ENCODE data around the gene TUSC2. TPM values are rescaled to one million over a fixed set of nuclear protein-coding genes. Genes with fewer than 3 reads are reported as not detected.

TUSC2 gene
- total RNA-seq, 1 donor from 2014 or later: 41.4 TPM

DNA sequence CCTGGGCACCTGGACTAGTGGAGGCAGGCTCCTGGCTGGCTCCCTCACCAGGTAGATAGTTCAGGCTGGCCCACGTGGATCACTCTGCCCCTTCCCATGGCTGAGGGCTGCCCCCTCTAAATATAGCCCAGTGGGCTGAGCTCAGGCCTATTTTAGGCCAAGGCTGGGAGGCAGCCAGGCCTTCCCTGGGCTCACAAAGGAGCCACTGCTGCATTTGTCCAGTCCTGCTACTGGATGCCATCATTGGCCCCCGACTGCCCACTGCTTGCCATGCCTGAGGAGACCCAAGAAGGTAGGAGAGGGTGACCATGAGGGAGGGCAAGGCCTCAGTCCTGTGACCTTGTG lies 49.2 kb downstream of the TUSC2 start, which contains the start of gene LSMEM2:
Gene LSMEM2 (plus strand): TSS at position 208 of the 345 bp plus-strand sequence. CDS start 27 bp downstream, at position 235.
- no peaks in the 10 kb centered on the region for H3K79me2 ChIP-seq (ENCODE audit: insufficient read depth, low read length)
- no peak within 1 kb of the TSS for H3K9ac ChIP-seq (ENCODE audit: low read length)
- H3K9me3 ChIP-seq (ENCODE audit: insufficient read depth, low read depth, low read length): no peaks in the 10 kb centered on the region
- H3K4me1 ChIP-seq (ENCODE audit: insufficient read depth, low read length): no peaks in the 10 kb centered on the region
- H4K20me1 ChIP-seq (ENCODE audit: insufficient read depth, low read length): peaks cover 3% of the 10 kb centered on the region
- Mint-ChIP-seq H3K9me3 (ENCODE audit: unreplicated experiment) (no peaks in the 10 kb centered on the region), H3K27me3 (ENCODE audit: low read depth, unreplicated experiment) (peaks cover 19% of the 10 kb centered on the region), H3K4me3 (ENCODE audit: unreplicated experiment) (no peak within 1 kb of the TSS), H3K36me3 (ENCODE audit: low read depth, unreplicated experiment) (peaks cover 6% of the 10 kb centered on the region), H3K27ac (ENCODE audit: unreplicated experiment) (no peak within 1 kb of the TSS), H3K4me1 (ENCODE audit: low read depth, unreplicated experiment) (peaks cover 2% of the 10 kb centered on the region)
- DNase-seq (ENCODE audit: low read depth): no peak
- TF ChIP-seq EZH2 (IDR thresholded peaks at IDR 0.05; ENCODE audit: insufficient read depth, low read length): no peak
- TF ChIP-seq, protein P1, sequence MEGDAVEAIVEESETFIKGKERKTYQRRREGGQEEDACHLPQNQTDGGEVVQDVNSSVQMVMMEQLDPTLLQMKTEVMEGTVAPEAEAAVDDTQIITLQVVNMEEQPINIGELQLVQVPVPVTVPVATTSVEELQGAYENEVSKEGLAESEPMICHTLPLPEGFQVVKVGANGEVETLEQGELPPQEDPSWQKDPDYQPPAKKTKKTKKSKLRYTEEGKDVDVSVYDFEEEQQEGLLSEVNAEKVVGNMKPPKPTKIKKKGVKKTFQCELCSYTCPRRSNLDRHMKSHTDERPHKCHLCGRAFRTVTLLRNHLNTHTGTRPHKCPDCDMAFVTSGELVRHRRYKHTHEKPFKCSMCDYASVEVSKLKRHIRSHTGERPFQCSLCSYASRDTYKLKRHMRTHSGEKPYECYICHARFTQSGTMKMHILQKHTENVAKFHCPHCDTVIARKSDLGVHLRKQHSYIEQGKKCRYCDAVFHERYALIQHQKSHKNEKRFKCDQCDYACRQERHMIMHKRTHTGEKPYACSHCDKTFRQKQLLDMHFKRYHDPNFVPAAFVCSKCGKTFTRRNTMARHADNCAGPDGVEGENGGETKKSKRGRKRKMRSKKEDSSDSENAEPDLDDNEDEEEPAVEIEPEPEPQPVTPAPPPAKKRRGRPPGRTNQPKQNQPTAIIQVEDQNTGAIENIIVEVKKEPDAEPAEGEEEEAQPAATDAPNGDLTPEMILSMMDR (IDR thresholded peaks at IDR 0.05; ENCODE audit: insufficient read depth, low read depth, low read length): no peak
- no peak within 1 kb of the TSS for H2AFZ ChIP-seq (ENCODE audit: low read depth, low read length)
- H3K4me2 ChIP-seq (ENCODE audit: low read length): no peak within 1 kb of the TSS
- peaks cover 19% of the 10 kb centered on the region for H3K27me3 ChIP-seq (ENCODE audit: insufficient read depth, low read length)
- no peaks in the 10 kb centered on the region for H3K36me3 ChIP-seq (ENCODE audit: insufficient read depth, low read length)
- no peak for FAIRE-seq
- H3K27ac ChIP-seq (ENCODE audit: low read depth, low read length): no peak within 1 kb of the TSS
- no peak within 1 kb of the TSS for H3K4me3 ChIP-seq (ENCODE audit: insufficient read depth, low read depth, low read length)

DNA sequence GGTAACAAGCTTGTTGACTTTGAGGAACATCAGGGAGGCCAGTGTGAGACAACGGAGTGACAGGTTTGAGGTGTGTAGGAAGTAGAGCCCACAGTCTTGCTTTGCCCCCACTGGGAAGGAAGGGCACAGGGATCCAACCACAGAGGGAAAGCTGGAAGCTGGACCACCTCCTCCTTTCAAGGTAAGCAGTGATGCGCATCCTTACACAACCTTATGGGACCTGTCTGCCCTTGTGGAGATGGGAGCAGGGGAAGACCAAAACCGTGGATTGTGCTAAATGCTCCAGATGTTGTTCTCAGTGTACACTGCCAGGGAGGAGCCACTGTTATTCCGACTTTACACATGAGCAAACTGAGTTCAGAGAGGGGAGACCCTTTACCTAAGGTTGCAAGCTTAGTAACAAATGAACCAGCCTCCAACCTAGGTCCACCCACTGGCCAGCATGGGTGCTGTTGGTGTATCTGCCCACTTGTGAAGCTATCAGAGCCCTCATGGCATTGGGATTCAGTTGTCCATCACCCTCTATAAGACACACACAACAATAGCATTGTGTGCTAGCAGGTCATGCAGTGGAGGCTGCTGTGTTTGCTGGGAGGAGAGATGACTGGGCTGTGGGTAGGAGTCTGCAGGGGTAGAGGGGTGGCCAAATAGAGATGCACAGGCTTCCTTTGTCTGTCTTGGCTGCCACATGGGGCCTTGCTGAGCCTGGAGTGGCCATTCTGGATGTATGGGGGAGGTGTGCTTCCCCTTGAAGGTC lies 49.7 kb downstream of the TUSC2 start:
- Histone ChIP-seq H3K4me2 (ENCODE audit: low read length) (no peak overlapping the region), H3K4me1 (ENCODE audit: insufficient read depth, low read length) (no peaks in the 10 kb centered on the region), H3K9me3 (ENCODE audit: insufficient read depth, low read depth, low read length) (no peaks in the 10 kb centered on the region), H3K9ac (ENCODE audit: low read length) (no peak overlapping the region), H3K27ac (ENCODE audit: low read depth, low read length) (no peak overlapping the region), H2AFZ (ENCODE audit: low read depth, low read length) (no peak overlapping the region), H3K27me3 (ENCODE audit: insufficient read depth, low read length) (peaks cover 25% of the 10 kb centered on the region), H3K79me2 (ENCODE audit: insufficient read depth, low read length) (no peaks in the 10 kb centered on the region), H4K20me1 (ENCODE audit: insufficient read depth, low read length) (peaks cover 3% of the 10 kb centered on the region), H3K36me3 (ENCODE audit: insufficient read depth, low read length) (no peaks in the 10 kb centered on the region), H3K4me3 (ENCODE audit: insufficient read depth, low read depth, low read length) (no peak overlapping the region)
- DNase-seq (ENCODE audit: low read depth) (no peak), FAIRE-seq (no peak)
- TF ChIP-seq, protein P1 (IDR thresholded peaks at IDR 0.05; ENCODE audit: insufficient read depth, low read depth, low read length): no peak
- TF ChIP-seq EZH2 (IDR thresholded peaks at IDR 0.05; ENCODE audit: insufficient read depth, low read length): no peak
- peaks cover 6% of the 10 kb centered on the region for H3K36me3 Mint-ChIP-seq (ENCODE audit: low read depth, unreplicated experiment)
- H3K27ac Mint-ChIP-seq (ENCODE audit: unreplicated experiment): no peak overlapping the region
- H3K27me3 Mint-ChIP-seq (ENCODE audit: low read depth, unreplicated experiment): peaks cover 19% of the 10 kb centered on the region
- peaks cover 2% of the 10 kb centered on the region for H3K4me1 Mint-ChIP-seq (ENCODE audit: low read depth, unreplicated experiment)
- no peaks in the 10 kb centered on the region for H3K9me3 Mint-ChIP-seq (ENCODE audit: unreplicated experiment)
- no peak overlapping the region for H3K4me3 Mint-ChIP-seq (ENCODE audit: unreplicated experiment)

DNA sequence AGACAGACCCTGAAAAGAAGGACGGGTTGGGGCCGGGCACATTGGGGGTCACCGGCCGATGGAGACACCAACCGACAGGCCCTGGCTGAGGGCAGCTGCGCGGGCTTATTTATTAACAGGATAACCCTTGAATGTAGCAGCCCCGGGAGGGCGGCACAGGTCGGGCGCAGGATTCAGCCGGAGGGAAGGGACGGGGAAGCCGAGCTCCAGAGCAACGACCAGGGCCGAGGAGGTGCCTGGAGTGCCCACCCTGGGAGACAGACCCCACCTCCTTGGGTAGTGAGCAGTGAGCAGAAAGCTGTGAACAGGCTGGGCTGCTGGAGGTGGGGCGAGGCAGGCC lies 51.3 kb downstream of the TUSC2 start:
- H3K27me3 ChIP-seq (ENCODE audit: insufficient read depth, low read length): peaks cover 27% of the 10 kb centered on the region
- H3K36me3 Mint-ChIP-seq (ENCODE audit: low read depth, unreplicated experiment): peaks cover 8% of the 10 kb centered on the region
- no peaks in the 10 kb centered on the region for H3K9me3 Mint-ChIP-seq (ENCODE audit: unreplicated experiment)
- H3K4me1 ChIP-seq (ENCODE audit: insufficient read depth, low read length): no peaks in the 10 kb centered on the region
- no peak overlapping the region for H2AFZ ChIP-seq (ENCODE audit: low read depth, low read length)
- H3K4me3 ChIP-seq (ENCODE audit: insufficient read depth, low read depth, low read length): no peak overlapping the region
- DNase-seq (ENCODE audit: low read depth): no peak
- no peaks in the 10 kb centered on the region for H3K9me3 ChIP-seq (ENCODE audit: insufficient read depth, low read depth, low read length)
- H3K27ac ChIP-seq (ENCODE audit: low read depth, low read length): no peak overlapping the region
- H3K9ac ChIP-seq (ENCODE audit: low read length): no peak overlapping the region
- TF ChIP-seq EZH2 (IDR thresholded peaks at IDR 0.05; ENCODE audit: insufficient read depth, low read length): no peak
- TF ChIP-seq, protein P1 (IDR thresholded peaks at IDR 0.05; ENCODE audit: insufficient read depth, low read depth, low read length): no peak
- no peaks in the 10 kb centered on the region for H3K36me3 ChIP-seq (ENCODE audit: insufficient read depth, low read length)
- H3K27ac Mint-ChIP-seq (ENCODE audit: unreplicated experiment): no peak overlapping the region
- H3K4me1 Mint-ChIP-seq (ENCODE audit: low read depth, unreplicated experiment): peaks cover 5% of the 10 kb centered on the region
- no peaks in the 10 kb centered on the region for H3K79me2 ChIP-seq (ENCODE audit: insufficient read depth, low read length)
- peaks cover 3% of the 10 kb centered on the region for H4K20me1 ChIP-seq (ENCODE audit: insufficient read depth, low read length)
- H3K4me3 Mint-ChIP-seq (ENCODE audit: unreplicated experiment): no peak overlapping the region
- no peak overlapping the region for H3K4me2 ChIP-seq (ENCODE audit: low read length)
- peaks cover 22% of the 10 kb centered on the region for H3K27me3 Mint-ChIP-seq (ENCODE audit: low read depth, unreplicated experiment)
- FAIRE-seq: no peak
